ENCODE measurements around the gene SSH2. TPM values are rescaled to one million over a fixed set of nuclear protein-coding genes. Genes with fewer than 3 reads are reported as not detected.

Gene SSH2
- polyA plus RNA-seq, 1 of the 3 experiments (the other 2 are of a cell fraction), result 8.8 TPM

DNA sequence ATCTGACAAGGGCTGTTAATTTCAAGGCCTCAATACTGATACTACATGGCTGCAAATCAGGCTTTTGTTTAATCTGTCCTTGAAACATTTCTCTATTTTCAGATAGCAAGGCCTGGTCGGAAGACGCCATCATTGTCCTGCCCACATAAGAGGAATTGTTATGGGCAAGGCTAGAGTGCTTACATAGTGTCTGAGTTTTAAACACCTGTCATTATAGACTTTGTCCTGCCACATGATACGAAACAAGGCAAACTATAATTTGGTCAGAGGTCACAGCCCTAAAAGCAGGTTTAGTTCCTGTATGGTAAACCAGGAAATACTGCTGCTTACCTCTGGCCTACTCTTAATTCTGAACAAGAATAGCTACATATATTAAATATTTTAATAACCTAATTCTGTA lies 104.4 kb downstream of the SSH2 start:
- POLR2A ChIA-PET, result no interaction called here
- no peak for DNase-seq
- TF ChIP-seq RFX5 (IDR thresholded peaks at IDR 0.05; ENCODE audit: low read length) (no peak), TAF1 (IDR thresholded peaks at IDR 0.05; ENCODE audit: borderline replicate concordance, low read depth, low read length) (no peak)
- no peaks in the 10 kb centered on the region for H4K20me1 ChIP-seq (ENCODE audit: insufficient read depth)
- CTCF ChIA-PET, result interaction anchor here (1.7 to 2.2 kb wide), 2 partner anchors 106 to 196 kb away, joined by 5 read pairs; no protein-coding TSS in a partner anchor
- H3K9ac ChIP-seq, result no peak overlapping the region
- no peaks in the 10 kb centered on the region for H3K9me3 ChIP-seq
- no peak overlapping the region for H3K4me3 ChIP-seq (ENCODE audit: low read depth in 2 of 2, low read length in 1 of 2)
- no peaks in the 10 kb centered on the region for H3K27me3 ChIP-seq (ENCODE audit: insufficient read depth)
- no peaks in the 10 kb centered on the region for H3K36me3 ChIP-seq (replicated peaks in 1 of 2; ENCODE audit: control insufficient read depth in 1 of 2, insufficient read depth in 2 of 2, low read length in 1 of 2)
- H3K4me2 ChIP-seq, result no peak overlapping the region
- peaks cover 0 to 4% of the 10 kb centered on the region in 2 experiments; a peak in 1 of 4 replicates for H3K4me1 ChIP-seq (ENCODE audit: control insufficient read depth in 1 of 2, insufficient read depth in 2 of 2, low read depth in 1 of 2, low read length in 1 of 2)
- no peak overlapping the region for H3K27ac ChIP-seq (ENCODE audit: low read depth in 2 of 2, low read length in 1 of 2)
- no peaks in the 10 kb centered on the region for H3K9me2 ChIP-seq
- H3F3A ChIP-seq (replicated peaks; ENCODE audit: insufficient read depth), result no peaks in the 10 kb centered on the region
- H2AFZ ChIP-seq (ENCODE audit: low read depth), result no peak overlapping the region
- H3K79me2 ChIP-seq (ENCODE audit: insufficient read depth), result no peaks in the 10 kb centered on the region
- 93% methylated on average over 3 of the region's 3 CpGs for WGBS (ENCODE audit: low lambda C conversion rate)

DNA sequence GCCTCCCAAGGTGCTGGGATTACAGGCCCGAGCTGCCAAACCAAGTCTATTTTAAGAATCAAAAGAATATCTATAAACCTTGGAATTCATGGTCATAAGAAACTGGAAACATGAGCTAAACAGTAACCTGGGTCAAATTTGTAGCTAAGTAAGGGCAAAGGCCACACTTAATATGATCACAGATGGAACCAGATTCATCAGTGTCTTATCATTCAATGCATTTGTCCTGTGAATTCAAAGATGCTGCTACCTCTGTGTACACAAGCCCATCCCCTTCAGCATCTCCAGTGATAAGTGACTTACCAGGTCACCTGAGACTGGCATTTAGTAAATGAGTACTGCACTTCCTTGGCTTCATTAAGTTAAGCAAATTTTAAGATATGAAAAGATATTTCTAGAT lies 108.1 kb downstream of the SSH2 start:
- DNase-seq, result no peak
- no peaks in the 10 kb centered on the region for H3K79me2 ChIP-seq (ENCODE audit: insufficient read depth)
- WGBS (ENCODE audit: low lambda C conversion rate), result 81% methylated on average over 1 of the region's 1 CpG
- TF ChIP-seq YY1 (IDR thresholded peaks at IDR 0.05; ENCODE audit: low read depth) (no peak), RCOR1 (IDR thresholded peaks at IDR 0.05; ENCODE audit: low read length) (no peak), GATA2 (CRISPR knock-in tag; IDR thresholded peaks at IDR 0.05) (no peak)
- TF ChIP-seq, protein P1, sequence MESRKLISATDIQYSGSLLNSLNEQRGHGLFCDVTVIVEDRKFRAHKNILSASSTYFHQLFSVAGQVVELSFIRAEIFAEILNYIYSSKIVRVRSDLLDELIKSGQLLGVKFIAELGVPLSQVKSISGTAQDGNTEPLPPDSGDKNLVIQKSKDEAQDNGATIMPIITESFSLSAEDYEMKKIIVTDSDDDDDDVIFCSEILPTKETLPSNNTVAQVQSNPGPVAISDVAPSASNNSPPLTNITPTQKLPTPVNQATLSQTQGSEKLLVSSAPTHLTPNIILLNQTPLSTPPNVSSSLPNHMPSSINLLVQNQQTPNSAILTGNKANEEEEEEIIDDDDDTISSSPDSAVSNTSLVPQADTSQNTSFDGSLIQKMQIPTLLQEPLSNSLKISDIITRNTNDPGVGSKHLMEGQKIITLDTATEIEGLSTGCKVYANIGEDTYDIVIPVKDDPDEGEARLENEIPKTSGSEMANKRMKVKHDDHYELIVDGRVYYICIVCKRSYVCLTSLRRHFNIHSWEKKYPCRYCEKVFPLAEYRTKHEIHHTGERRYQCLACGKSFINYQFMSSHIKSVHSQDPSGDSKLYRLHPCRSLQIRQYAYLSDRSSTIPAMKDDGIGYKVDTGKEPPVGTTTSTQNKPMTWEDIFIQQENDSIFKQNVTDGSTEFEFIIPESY (IDR thresholded peaks at IDR 0.05; ENCODE audit: borderline replicate concordance, low read depth), result no peak
- ChIA-PET POLR2A (no interaction called here), CTCF (interaction anchor here (1.0 to 3.5 kb wide), 3 partner anchors 12 to 17 kb away, joined by 3 to 18 read pairs (median 3); no protein-coding TSS in a partner anchor)
- H3K9me2 ChIP-seq, result no peaks in the 10 kb centered on the region
- H3K27me3 ChIP-seq (ENCODE audit: insufficient read depth), result no peaks in the 10 kb centered on the region
- H3K4me1 ChIP-seq (ENCODE audit: control insufficient read depth in 1 of 2, insufficient read depth in 2 of 2, low read depth in 1 of 2, low read length in 1 of 2), result no peaks in the 10 kb centered on the region
- no peak overlapping the region for H3K27ac ChIP-seq (ENCODE audit: low read depth in 2 of 2, low read length in 1 of 2)
- no peak overlapping the region for H3K9ac ChIP-seq
- no peaks in the 10 kb centered on the region for H3K36me3 ChIP-seq (replicated peaks in 1 of 2; ENCODE audit: control insufficient read depth in 1 of 2, insufficient read depth in 2 of 2, low read length in 1 of 2)
- no peak overlapping the region for H3K4me2 ChIP-seq
- H3F3A ChIP-seq (replicated peaks; ENCODE audit: insufficient read depth), result no peaks in the 10 kb centered on the region
- no peaks in the 10 kb centered on the region for H3K9me3 ChIP-seq
- no peak overlapping the region for H2AFZ ChIP-seq (ENCODE audit: low read depth)
- H4K20me1 ChIP-seq (ENCODE audit: insufficient read depth), result no peaks in the 10 kb centered on the region
- no peak overlapping the region for H3K4me3 ChIP-seq (ENCODE audit: low read depth in 2 of 2, low read length in 1 of 2)

DNA sequence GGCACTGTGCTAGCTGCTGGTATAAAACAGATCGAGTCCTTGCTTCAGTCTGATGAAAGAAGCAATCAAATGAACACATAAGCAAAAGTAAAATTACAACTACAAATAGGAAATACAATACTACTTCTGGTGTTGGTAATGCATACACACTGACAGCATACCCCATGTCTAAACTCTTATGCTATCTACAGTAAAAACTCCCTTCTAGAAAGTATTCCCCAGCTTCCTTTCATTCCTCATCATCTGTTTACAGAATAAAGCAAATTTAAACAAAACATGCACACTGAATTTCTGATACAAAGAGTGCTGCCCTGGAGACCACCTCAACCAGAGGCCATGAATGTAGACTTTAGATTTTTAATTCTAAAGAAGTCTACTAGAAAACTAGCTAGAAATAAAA lies 109.6 kb downstream of the SSH2 start:
- Histone ChIP-seq H3K4me1 (ENCODE audit: control insufficient read depth in 1 of 2, insufficient read depth in 2 of 2, low read depth in 1 of 2, low read length in 1 of 2) (no peaks in the 10 kb centered on the region), H2AFZ (ENCODE audit: low read depth) (no peak overlapping the region), H3K9ac (no peak overlapping the region), H3K9me3 (no peaks in the 10 kb centered on the region), H3K9me2 (no peaks in the 10 kb centered on the region), H3K27ac (ENCODE audit: low read depth in 2 of 2, low read length in 1 of 2) (no peak overlapping the region), H3K36me3 (replicated peaks in 1 of 2; ENCODE audit: control insufficient read depth in 1 of 2, insufficient read depth in 2 of 2, low read length in 1 of 2) (no peaks in the 10 kb centered on the region), H4K20me1 (ENCODE audit: insufficient read depth) (no peaks in the 10 kb centered on the region), H3K4me2 (no peak overlapping the region), H3F3A (replicated peaks; ENCODE audit: insufficient read depth) (no peaks in the 10 kb centered on the region), H3K27me3 (ENCODE audit: insufficient read depth) (no peaks in the 10 kb centered on the region), H3K79me2 (ENCODE audit: insufficient read depth) (no peaks in the 10 kb centered on the region), H3K4me3 (ENCODE audit: low read depth in 2 of 2, low read length in 1 of 2) (no peak overlapping the region)
- 61% methylated on average over 1 of the region's 1 CpG for WGBS (ENCODE audit: low lambda C conversion rate)
- CTCF ChIA-PET, result interaction anchor here (0.8 to 3.5 kb wide), 9 partner anchors 8 to 305 kb away, joined by 3 to 18 read pairs (median 3); partner anchors contain the start of gene SSH2
- POLR2A ChIA-PET, result no interaction called here
- DNase-seq, result no peak
- TF ChIP-seq SMC3 (IDR thresholded peaks at IDR 0.05; ENCODE audit: low read depth, low read length) (no peak), YY1 (IDR thresholded peaks at IDR 0.05; ENCODE audit: low read depth) (no peak), JUND (IDR thresholded peaks at IDR 0.05) (no peak), TCF12 (IDR thresholded peaks at IDR 0.05) (no peak), RXRA (IDR thresholded peaks at IDR 0.05; ENCODE audit: borderline replicate concordance, low read depth) (no peak)
- TF ChIP-seq, protein P2, sequence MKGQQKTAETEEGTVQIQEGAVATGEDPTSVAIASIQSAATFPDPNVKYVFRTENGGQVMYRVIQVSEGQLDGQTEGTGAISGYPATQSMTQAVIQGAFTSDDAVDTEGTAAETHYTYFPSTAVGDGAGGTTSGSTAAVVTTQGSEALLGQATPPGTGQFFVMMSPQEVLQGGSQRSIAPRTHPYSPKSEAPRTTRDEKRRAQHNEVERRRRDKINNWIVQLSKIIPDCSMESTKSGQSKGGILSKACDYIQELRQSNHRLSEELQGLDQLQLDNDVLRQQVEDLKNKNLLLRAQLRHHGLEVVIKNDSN (IDR thresholded peaks at IDR 0.05; ENCODE audit: borderline replicate concordance, low read depth), result no peak
- TF ChIP-seq, protein P3, sequence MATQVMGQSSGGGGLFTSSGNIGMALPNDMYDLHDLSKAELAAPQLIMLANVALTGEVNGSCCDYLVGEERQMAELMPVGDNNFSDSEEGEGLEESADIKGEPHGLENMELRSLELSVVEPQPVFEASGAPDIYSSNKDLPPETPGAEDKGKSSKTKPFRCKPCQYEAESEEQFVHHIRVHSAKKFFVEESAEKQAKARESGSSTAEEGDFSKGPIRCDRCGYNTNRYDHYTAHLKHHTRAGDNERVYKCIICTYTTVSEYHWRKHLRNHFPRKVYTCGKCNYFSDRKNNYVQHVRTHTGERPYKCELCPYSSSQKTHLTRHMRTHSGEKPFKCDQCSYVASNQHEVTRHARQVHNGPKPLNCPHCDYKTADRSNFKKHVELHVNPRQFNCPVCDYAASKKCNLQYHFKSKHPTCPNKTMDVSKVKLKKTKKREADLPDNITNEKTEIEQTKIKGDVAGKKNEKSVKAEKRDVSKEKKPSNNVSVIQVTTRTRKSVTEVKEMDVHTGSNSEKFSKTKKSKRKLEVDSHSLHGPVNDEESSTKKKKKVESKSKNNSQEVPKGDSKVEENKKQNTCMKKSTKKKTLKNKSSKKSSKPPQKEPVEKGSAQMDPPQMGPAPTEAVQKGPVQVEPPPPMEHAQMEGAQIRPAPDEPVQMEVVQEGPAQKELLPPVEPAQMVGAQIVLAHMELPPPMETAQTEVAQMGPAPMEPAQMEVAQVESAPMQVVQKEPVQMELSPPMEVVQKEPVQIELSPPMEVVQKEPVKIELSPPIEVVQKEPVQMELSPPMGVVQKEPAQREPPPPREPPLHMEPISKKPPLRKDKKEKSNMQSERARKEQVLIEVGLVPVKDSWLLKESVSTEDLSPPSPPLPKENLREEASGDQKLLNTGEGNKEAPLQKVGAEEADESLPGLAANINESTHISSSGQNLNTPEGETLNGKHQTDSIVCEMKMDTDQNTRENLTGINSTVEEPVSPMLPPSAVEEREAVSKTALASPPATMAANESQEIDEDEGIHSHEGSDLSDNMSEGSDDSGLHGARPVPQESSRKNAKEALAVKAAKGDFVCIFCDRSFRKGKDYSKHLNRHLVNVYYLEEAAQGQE (IDR thresholded peaks at IDR 0.05; ENCODE audit: low read depth, low read length), result no peak
- TF ChIP-seq, protein P1 (IDR thresholded peaks at IDR 0.05; ENCODE audit: borderline replicate concordance, low read depth), result no peak

Data from SK-N-SH (cell line).